K562 (cell line): ENCODE results near the gene ANK3. TPM values are rescaled to one million over a fixed set of nuclear protein-coding genes. Genes with fewer than 3 reads are reported as not detected.
A peak's percentile ranks its signal among the peaks of the same experiment; 100 is the strongest.

Experiments
- BRD9 ChIP-seq: fragments of 450-650 bp; IDR thresholded peaks from 2 replicates; pipeline ENCODE4 v1.6.1; 2018; ENCODE audit warnings: low read depth; ENCODE audit not compliant: partially characterized antibody
- CBX3 ChIP-seq, 2 experiments: IDR thresholded peaks; 1 replicate in 1 of 2; 2 replicates in 1 of 2; pipeline ENCODE4 v1.6.1; 2012; ENCODE audit warnings: inconsistent platforms in 2 of 2, low read length in 2 of 2, borderline replicate concordance in 1 of 2, control low read depth in 1 of 2
- DPF2 ChIP-seq: fragments of 450-650 bp; IDR thresholded peaks from 2 replicates; pipeline ENCODE4 v1.6.1; 2016
- ELF2 ChIP-seq: fragments of 250-450 bp; sonication (Bioruptor Pico); IDR thresholded peaks from 2 replicates; pipeline ENCODE4 v1.5.0; 2021; ENCODE audit warnings: mild to moderate bottlenecking
- HDAC2 ChIP-seq: fragments of 450-650 bp; IDR thresholded peaks from 2 replicates; pipeline ENCODE4 v1.6.1; 2016; ENCODE audit warnings: mild to moderate bottlenecking
- NFE2 ChIP-seq: IDR thresholded peaks from 2 replicates; pipeline ENCODE4 v1.6.1; 2014; ENCODE audit warnings: antibody characterized with exemption, low read depth
- POLR2H ChIP-seq: IDR thresholded peaks from 2 replicates; pipeline ENCODE4 v1.6.1; 2016; ENCODE audit warnings: missing genetic modification characterization, low read depth, mild to moderate bottlenecking, control low read depth, missing compliant biosample characterization, moderate library complexity
- PTTG1 ChIP-seq: fragments of 450-650 bp; IDR thresholded peaks from 2 replicates; pipeline ENCODE4 v1.6.1; 2016; ENCODE audit warnings: low read depth, mild to moderate bottlenecking, missing genetic modification characterization, missing compliant biosample characterization
- RBFOX2 ChIP-seq: fragments of 200-400 bp; formaldehyde crosslinking; IDR thresholded peaks from 2 replicates; pipeline ENCODE4 v1.6.1; 2017; ENCODE audit warnings: low read depth, mild to moderate bottlenecking, low read length, moderate library complexity
- ZNF764 ChIP-seq: fragments of 250-450 bp; sonication (Bioruptor Pico); IDR thresholded peaks from 2 replicates; pipeline ENCODE4 v1.4.0; 2020; ENCODE audit warnings: low read depth, mild to moderate bottlenecking, moderate library complexity
- polyA plus RNA-seq, 8 experiments: library from polyadenylated mRNA; depleted of rRNA in 4 of 8; stranded (reverse) in 5 of 8; unstranded in 3 of 8; fragments of >200 nt; fragmentation: Nextera tagmentation in 2 of 8; fragmentation: Illumina TruSeq in 1 of 8; extraction: Ambion mirVana in 2 of 8; extraction: Trizol in 1 of 8; gene quantifications; 2 replicates each; pipeline versions ENCODE4 v1.2.1 to v1.2.3, GENCODE V29; 2011 to 2014; ENCODE audit warnings: inconsistent platforms in 1 of 8, missing spikeins in 1 of 8
- total RNA-seq, 7 experiments: library from RNA; depleted of rRNA in 6 of 7; stranded (reverse); fragments of >200 nt in 6 of 7; fragmentation: Illumina TruSeq in 2 of 7; extraction: Trizol in 2 of 7; gene quantifications; 2 replicates each; pipeline versions ENCODE4 v1.2.1 to v1.2.3, GENCODE V29; 2011 to 2021; ENCODE audit warnings: low replicate concordance in 1 of 7
- TF ChIP-seq, protein P1 (sequence below), 2 experiments: fragments of 450-650 bp; conservative IDR thresholded peaks; 2 replicates each; pipeline ENCODE4 v1.6.1; 2017; ENCODE audit warnings: mild to moderate bottlenecking in 2 of 2, moderate library complexity in 2 of 2
- TF ChIP-seq, protein P2 (sequence below), 2 experiments: IDR thresholded peaks; 2 replicates each; pipeline ENCODE4 v1.6.1; 2012; ENCODE audit warnings: improper control_type of control experiment in 2 of 2, low read depth in 2 of 2, low read length in 2 of 2, borderline replicate concordance in 1 of 2
- TF ChIP-seq, protein P3 (sequence below): fragments of 250-450 bp; sonication (Bioruptor Pico); IDR thresholded peaks from 2 replicates; pipeline ENCODE4 v1.4.0; 2020; ENCODE audit warnings: mild to moderate bottlenecking, moderate library complexity
- TF ChIP-seq, protein P4 (sequence below): sonication (generic); formaldehyde crosslinking; IDR thresholded peaks from 2 replicates; pipeline ENCODE4 v1.8.1; 2023; ENCODE audit warnings: mild to moderate bottlenecking, missing genetic modification reagents

The ANK3 gene
- total and polyA plus RNA-seq, 9 of the 15 experiments (the other 6 are each of a cell fraction or from before 2014, with no cell fraction given), result 10.0 to 32.3 (median 17.9) TPM

DNA sequence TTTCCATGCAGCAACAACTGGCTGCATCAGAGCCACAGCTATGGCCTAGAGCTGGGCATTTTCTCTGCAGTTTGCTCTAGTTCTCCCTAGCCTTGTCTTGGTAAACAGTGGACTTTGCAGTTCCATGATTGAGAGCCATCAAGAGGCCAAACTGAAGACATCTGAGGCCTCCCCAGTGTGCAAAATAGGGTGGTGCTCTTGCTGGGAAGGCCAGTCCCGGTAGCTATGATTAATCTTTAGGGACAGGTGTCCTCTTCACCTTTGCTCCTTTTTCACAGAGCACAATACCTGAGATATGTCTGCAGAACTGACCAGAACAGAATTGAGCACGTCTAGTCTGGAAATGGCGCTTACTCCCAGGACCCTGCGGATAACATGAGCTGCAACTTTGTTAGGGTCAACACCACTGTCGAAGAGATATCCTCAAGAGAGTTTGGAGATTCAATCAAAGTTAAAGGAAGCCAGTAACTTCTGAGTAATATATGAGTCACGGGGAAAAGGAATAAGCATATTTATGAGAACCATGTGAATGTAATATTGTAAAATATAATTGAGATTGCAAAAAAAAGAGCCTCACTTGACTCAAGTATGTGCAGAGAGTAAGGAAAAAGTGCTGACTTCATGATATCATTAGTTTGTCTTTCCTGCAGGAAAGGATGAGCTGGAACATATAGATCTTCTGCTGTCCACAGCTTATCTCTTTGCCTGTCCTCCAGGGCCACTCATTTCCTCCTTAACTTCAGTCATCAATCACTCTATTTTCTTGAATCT lies 76.7 kb downstream of the ANK3 start (continued):
- TF ChIP-seq, protein P1, sequence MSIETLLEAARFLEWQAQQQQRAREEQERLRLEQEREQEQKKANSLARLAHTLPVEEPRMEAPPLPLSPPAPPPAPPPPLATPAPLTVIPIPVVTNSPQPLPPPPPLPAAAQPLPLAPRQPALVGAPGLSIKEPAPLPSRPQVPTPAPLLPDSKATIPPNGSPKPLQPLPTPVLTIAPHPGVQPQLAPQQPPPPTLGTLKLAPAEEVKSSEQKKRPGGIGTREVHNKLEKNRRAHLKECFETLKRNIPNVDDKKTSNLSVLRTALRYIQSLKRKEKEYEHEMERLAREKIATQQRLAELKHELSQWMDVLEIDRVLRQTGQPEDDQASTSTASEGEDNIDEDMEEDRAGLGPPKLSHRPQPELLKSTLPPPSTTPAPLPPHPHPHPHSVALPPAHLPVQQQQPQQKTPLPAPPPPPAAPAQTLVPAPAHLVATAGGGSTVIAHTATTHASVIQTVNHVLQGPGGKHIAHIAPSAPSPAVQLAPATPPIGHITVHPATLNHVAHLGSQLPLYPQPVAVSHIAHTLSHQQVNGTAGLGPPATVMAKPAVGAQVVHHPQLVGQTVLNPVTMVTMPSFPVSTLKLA (conservative IDR thresholded peaks at IDR 0.05), result peak in 1 of 2 experiments; percentile 26; a peak in 2 of 4 replicates
- TF ChIP-seq NFE2 (peak; percentile 94), ZNF764 (CRISPR knock-in tag) (no peak), POLR2H (tag) (no peak), PTTG1 (tag) (no peak), ELF2 (peak; percentile 67), HDAC2 (peak; percentile 93), CBX3 (IDR thresholded peaks at IDR 0.05; ENCODE audit: borderline replicate concordance in 1 of 2, low read length in 2 of 2) (0 out of 3 replicates have a peak, but pooled peaks of 1 of the 2 experiments have one; percentile 49), BRD9 (peak; percentile 51), DPF2 (peak; percentile 97), RBFOX2 (peak; percentile 38; the same call in 1 of the 2 replicates)
- TF ChIP-seq, protein P2, sequence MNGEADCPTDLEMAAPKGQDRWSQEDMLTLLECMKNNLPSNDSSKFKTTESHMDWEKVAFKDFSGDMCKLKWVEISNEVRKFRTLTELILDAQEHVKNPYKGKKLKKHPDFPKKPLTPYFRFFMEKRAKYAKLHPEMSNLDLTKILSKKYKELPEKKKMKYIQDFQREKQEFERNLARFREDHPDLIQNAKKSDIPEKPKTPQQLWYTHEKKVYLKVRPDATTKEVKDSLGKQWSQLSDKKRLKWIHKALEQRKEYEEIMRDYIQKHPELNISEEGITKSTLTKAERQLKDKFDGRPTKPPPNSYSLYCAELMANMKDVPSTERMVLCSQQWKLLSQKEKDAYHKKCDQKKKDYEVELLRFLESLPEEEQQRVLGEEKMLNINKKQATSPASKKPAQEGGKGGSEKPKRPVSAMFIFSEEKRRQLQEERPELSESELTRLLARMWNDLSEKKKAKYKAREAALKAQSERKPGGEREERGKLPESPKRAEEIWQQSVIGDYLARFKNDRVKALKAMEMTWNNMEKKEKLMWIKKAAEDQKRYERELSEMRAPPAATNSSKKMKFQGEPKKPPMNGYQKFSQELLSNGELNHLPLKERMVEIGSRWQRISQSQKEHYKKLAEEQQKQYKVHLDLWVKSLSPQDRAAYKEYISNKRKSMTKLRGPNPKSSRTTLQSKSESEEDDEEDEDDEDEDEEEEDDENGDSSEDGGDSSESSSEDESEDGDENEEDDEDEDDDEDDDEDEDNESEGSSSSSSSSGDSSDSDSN (IDR thresholded peaks at IDR 0.05; ENCODE audit: borderline replicate concordance in 1 of 2, low read depth in 2 of 2, low read length in 2 of 2), result 0 out of 4 replicates have a peak, but pooled peaks of 1 of the 2 experiments have one; percentile 26
- TF ChIP-seq, protein P3, sequence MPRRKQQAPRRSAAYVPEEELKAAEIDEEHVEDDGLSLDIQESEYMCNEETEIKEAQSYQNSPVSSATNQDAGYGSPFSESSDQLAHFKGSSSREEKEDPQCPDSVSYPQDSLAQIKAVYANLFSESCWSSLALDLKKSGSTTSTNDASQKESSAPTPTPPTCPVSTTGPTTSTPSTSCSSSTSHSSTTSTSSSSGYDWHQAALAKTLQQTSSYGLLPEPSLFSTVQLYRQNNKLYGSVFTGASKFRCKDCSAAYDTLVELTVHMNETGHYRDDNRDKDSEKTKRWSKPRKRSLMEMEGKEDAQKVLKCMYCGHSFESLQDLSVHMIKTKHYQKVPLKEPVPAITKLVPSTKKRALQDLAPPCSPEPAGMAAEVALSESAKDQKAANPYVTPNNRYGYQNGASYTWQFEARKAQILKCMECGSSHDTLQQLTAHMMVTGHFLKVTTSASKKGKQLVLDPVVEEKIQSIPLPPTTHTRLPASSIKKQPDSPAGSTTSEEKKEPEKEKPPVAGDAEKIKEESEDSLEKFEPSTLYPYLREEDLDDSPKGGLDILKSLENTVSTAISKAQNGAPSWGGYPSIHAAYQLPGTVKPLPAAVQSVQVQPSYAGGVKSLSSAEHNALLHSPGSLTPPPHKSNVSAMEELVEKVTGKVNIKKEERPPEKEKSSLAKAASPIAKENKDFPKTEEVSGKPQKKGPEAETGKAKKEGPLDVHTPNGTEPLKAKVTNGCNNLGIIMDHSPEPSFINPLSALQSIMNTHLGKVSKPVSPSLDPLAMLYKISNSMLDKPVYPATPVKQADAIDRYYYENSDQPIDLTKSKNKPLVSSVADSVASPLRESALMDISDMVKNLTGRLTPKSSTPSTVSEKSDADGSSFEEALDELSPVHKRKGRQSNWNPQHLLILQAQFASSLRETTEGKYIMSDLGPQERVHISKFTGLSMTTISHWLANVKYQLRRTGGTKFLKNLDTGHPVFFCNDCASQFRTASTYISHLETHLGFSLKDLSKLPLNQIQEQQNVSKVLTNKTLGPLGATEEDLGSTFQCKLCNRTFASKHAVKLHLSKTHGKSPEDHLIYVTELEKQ (CRISPR knock-in tag), result no peak
- TF ChIP-seq, protein P4, sequence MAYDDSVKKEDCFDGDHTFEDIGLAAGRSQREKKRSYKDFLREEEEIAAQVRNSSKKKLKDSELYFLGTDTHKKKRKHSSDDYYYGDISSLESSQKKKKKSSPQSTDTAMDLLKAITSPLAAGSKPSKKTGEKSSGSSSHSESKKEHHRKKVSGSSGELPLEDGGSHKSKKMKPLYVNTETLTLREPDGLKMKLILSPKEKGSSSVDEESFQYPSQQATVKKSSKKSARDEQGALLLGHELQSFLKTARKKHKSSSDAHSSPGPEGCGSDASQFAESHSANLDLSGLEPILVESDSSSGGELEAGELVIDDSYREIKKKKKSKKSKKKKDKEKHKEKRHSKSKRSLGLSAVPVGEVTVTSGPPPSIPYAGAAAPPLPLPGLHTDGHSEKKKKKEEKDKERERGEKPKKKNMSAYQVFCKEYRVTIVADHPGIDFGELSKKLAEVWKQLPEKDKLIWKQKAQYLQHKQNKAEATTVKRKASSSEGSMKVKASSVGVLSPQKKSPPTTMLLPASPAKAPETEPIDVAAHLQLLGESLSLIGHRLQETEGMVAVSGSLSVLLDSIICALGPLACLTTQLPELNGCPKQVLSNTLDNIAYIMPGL (CRISPR knock-in tag), result no peak
